Stimulated activated CD8-positive, alpha-beta memory T cell treated with anti-CD3 and anti-CD28 coated beads, Interleukin-7, amount 100 ng/mL, for 24 hours (primary cell): ENCODE measurements around the gene STON2.

Source experiments
- DNase-seq: peaks from one replicate; pipeline ENCODE4 v3.0.0-alpha.2; 2020; ENCODE audit warnings: low read depth

STON2 gene

DNA sequence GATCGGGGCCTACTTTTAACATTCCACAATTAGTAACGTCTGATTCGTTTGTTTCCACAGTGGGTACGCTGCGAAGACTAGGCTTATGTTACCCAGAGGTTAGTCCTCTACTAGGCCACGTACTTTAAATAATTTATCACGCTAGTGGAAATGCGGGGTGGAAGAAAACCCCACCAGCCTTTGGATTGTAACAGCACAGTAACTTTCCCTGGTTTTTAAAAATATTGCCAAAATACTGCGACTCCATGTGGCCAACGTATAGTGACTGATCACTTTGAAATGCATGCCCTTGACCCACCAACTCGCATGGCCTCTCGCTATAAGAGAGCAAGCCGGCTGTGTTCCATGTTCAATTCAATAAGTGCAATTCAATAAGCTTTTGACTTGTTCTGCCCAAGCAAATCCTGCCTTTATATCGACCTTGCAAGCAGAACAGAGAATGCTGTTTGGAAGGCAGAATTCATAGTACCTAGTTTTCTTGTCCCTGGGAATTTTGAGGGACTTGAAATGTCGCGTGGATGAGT lies 178.5 kb downstream of the STON2 start:
- DNase-seq: no peak

DNA sequence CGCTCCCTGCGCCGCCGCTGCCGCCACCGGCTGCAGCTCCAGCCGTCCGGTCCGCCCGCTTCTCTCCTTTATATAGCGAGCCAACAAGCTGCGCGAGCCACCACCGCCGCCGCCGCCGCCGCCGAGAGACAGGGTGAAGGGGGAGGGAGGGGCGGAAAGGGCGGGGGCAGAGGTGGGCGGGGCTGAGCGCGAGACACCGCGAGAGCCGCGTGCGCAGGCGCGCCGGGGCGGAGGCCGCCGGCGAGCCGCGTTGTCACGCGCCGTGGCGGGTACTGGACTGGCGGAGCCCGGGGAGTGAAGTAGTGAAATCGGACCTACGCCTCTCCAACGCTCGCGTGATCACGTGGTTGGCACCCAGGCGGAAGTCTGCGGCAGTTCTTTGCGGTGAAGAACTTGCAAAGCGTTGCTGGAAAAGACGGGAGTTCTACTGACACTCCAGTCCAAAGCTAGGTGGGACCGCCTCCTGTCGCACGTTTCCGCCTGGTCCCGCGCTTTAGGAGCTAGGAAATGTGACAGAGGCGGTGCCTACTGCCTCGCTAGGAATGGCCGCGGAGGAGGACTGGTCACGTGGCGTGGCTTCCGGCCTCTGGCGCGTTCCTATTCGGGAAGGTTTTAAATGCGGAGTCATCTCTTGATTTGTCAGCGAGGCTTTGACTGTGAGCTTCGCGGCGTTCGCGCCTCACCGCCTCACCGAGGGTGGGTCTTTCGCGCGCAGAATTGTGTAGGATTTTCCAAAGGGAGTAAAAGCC lies 179.1 kb downstream of the STON2 start, which contains the start of gene GTF2A1:
GTF2A1 (minus strand) TSS at position 130 of the 749 bp plus-strand sequence. CDS start 441 bp downstream, outside the sequence.
- DNase-seq: peak; percentile 83

DNA sequence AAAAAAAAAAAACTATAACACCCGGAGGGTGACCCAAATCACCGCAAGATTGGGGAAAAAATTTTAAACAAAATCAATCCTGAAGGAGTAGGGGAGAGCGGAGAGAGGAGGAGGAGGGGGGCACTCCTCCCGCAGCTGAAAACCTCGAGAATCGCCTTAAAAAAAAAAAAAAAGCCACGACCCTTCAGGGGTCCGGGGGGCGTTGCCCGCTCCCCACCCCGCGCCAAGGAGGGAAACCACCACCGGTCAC lies 179.6 kb downstream of the STON2 start:
- no peak for DNase-seq

DNA sequence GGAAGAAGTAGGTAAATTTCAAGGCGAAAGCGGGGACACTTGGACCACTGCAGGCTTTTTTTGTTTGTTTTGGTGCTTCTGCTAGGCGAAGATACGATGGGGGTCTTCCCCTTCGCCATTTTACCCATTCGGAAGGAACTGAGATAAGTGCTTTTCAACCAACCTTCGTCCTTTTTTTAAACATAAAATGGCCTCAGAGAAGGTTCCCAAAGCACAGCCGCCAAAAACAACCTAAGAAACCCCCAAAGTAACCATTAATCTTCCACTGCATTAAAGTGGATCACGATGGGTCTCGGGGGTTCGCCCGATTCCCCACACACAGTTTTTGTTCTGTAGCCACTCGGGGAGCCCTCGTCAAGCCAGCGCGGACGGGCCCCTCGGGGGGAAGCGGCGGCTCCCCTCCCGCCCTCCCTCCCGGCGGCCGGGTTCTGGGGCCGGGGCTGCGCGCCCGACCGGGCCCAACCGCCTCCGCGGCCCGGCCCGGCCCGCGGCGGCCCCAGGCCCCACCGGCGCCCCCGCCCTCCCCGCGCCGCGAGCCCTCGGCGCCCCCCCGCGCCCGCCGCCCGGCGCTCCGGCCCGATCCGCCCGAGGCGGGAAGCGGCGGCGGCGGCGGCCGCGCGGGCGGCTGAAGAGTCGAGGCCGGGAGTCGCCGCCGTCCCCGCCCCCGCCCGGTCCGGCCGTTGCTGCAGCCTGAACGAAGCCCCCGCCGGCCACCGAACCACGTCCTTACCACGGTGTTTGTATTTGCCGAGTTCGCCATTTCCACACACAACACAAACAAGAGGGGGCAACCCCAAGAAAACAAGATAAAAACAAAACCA lies 180.2 kb downstream of the STON2 start:
- DNase-seq: no peak

DNA sequence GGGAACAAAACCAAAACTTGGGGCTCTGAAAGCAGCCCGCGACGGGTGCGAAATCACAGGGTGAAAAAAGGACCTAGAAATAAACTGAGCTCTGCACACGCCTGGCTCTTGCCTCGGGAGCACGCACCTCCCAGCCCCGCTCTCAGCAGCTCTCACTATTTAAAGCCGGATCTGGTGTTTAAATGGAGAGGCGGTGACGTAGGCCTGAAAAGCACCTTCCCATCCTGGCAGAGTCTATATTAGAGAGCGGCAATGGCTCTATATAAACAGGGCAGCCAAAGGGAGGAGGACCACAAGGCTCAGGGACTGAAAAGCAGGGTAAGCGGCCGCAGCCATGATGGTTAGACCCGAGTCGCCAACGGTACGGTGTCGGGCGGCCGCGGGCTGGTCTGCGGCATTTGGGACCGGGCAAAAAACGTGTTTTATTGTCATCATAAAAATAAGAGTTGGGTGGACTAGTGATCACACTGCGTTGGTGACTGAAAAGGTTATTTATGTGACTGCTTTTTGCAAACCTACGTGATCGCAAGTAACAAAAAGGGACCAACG lies 180.8 kb downstream of the STON2 start:
- peak; percentile 55 for DNase-seq

DNA sequence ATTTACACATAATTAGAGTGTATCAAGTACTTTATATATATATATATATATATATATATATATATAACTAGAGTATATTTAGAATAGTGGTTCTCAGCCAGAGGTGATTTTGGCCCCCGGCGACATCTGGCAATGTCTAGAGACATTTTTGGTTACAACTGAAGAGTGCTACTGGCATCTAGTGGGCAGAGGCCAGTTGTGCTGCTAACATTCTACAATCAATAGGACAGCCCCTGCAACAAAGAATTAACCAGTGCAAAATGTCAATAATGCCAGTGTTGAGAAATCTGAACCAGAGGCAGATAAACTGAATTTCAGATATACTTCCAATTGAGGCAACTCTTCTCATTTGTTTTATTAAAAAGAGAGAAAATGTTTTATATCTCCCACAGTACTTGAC lies 188.3 kb downstream of the STON2 start:
- DNase-seq: no peak
